Measurements from ENCODE around the gene TNRC6B. TPM values are rescaled to one million over a fixed set of nuclear protein-coding genes. Genes with fewer than 3 reads are reported as not detected.

TNRC6B gene
- total RNA-seq, 1 donor = 26.4 TPM

GRCh38 chr22:40334060-40334459 is 156.3 kb downstream of the TNRC6B start:
- H3K79me2 ChIP-seq (ENCODE audit: insufficient read depth, low read length) = no peaks in the 10 kb centered on the region
- H3K27me3 ChIP-seq (ENCODE audit: insufficient read depth, low read length) = no peaks in the 10 kb centered on the region
- peaks cover 7% of the 10 kb centered on the region for H3K36me3 ChIP-seq (ENCODE audit: insufficient read depth, low read length)
- DNase-seq (ENCODE audit: insufficient read length, low spot score, missing footprints) = no peak
- TF ChIP-seq CTCF (IDR thresholded peaks at IDR 0.05; ENCODE audit: extremely low read depth, low read depth, low read length) = no peak
- H3K4me3 ChIP-seq (ENCODE audit: insufficient read depth, low read length) = no peak overlapping the region
- no peaks in the 10 kb centered on the region for H3K4me1 ChIP-seq (ENCODE audit: insufficient read depth, low read length)
- H4K20me1 ChIP-seq (ENCODE audit: insufficient read depth, low read length) = peaks cover 4% of the 10 kb centered on the region
- no peak overlapping the region for H3K27ac ChIP-seq (ENCODE audit: low read depth, low read length)
- no peaks in the 10 kb centered on the region for H3K9me3 ChIP-seq (ENCODE audit: low read depth, low read length)
- H2AFZ ChIP-seq (ENCODE audit: low read length) = no peak overlapping the region
- H3K4me2 ChIP-seq (ENCODE audit: insufficient read depth, low read length) = no peak overlapping the region

- no peak for TF ChIP-seq CTCF (IDR thresholded peaks at IDR 0.05; ENCODE audit: extremely low read depth, low read depth, low read length)
- Histone ChIP-seq H3K27ac (ENCODE audit: low read depth, low read length) (no peak overlapping the region), H3K9me3 (ENCODE audit: low read depth, low read length) (no peaks in the 10 kb centered on the region), H3K4me2 (ENCODE audit: insufficient read depth, low read length) (no peak overlapping the region), H4K20me1 (ENCODE audit: insufficient read depth, low read length) (peaks cover 4% of the 10 kb centered on the region), H3K79me2 (ENCODE audit: insufficient read depth, low read length) (no peaks in the 10 kb centered on the region), H3K27me3 (ENCODE audit: insufficient read depth, low read length) (no peaks in the 10 kb centered on the region), H3K4me1 (ENCODE audit: insufficient read depth, low read length) (no peaks in the 10 kb centered on the region), H3K36me3 (ENCODE audit: insufficient read depth, low read length) (peaks cover 7% of the 10 kb centered on the region), H3K4me3 (ENCODE audit: insufficient read depth, low read length) (no peak overlapping the region), H2AFZ (ENCODE audit: low read length) (no peak overlapping the region)
- no peak for DNase-seq (ENCODE audit: insufficient read length, low spot score, missing footprints)
Observed at GRCh38 chr22:40334899-40335298, 157.2 kb downstream of the TNRC6B start.

GRCh38 chr22:40335358-40335757 is 157.6 kb downstream of the TNRC6B start:
- Histone ChIP-seq H3K36me3 (ENCODE audit: insufficient read depth, low read length) (peaks cover 2% of the 10 kb centered on the region), H4K20me1 (ENCODE audit: insufficient read depth, low read length) (peaks cover 4% of the 10 kb centered on the region), H3K4me3 (ENCODE audit: insufficient read depth, low read length) (no peak overlapping the region), H3K9me3 (ENCODE audit: low read depth, low read length) (no peaks in the 10 kb centered on the region), H3K79me2 (ENCODE audit: insufficient read depth, low read length) (no peaks in the 10 kb centered on the region), H3K27me3 (ENCODE audit: insufficient read depth, low read length) (no peaks in the 10 kb centered on the region), H3K4me1 (ENCODE audit: insufficient read depth, low read length) (no peaks in the 10 kb centered on the region), H3K27ac (ENCODE audit: low read depth, low read length) (no peak overlapping the region), H2AFZ (ENCODE audit: low read length) (no peak overlapping the region), H3K4me2 (ENCODE audit: insufficient read depth, low read length) (no peak overlapping the region)
- DNase-seq (ENCODE audit: insufficient read length, low spot score, missing footprints) = no peak
- TF ChIP-seq CTCF (IDR thresholded peaks at IDR 0.05; ENCODE audit: extremely low read depth, low read depth, low read length) = no peak

- Histone ChIP-seq H3K27ac (ENCODE audit: low read depth, low read length) (no peak overlapping the region), H3K27me3 (ENCODE audit: insufficient read depth, low read length) (no peaks in the 10 kb centered on the region), H3K36me3 (ENCODE audit: insufficient read depth, low read length) (no peaks in the 10 kb centered on the region), H3K9me3 (ENCODE audit: low read depth, low read length) (no peaks in the 10 kb centered on the region), H2AFZ (ENCODE audit: low read length) (no peak overlapping the region), H3K4me1 (ENCODE audit: insufficient read depth, low read length) (no peaks in the 10 kb centered on the region), H3K4me3 (ENCODE audit: insufficient read depth, low read length) (no peak overlapping the region), H4K20me1 (ENCODE audit: insufficient read depth, low read length) (peaks cover 1% of the 10 kb centered on the region), H3K4me2 (ENCODE audit: insufficient read depth, low read length) (no peak overlapping the region), H3K79me2 (ENCODE audit: insufficient read depth, low read length) (no peaks in the 10 kb centered on the region)
- no peak for DNase-seq (ENCODE audit: insufficient read length, low spot score, missing footprints)
- no peak for TF ChIP-seq CTCF (IDR thresholded peaks at IDR 0.05; ENCODE audit: extremely low read depth, low read depth, low read length)
Observed at GRCh38 chr22:40340044-40340443, 162.3 kb downstream of the TNRC6B start.
